A673 (cell line): ENCODE results near the gene PEPD. TPM values are rescaled to one million over a fixed set of nuclear protein-coding genes. Genes with fewer than 3 reads are reported as not detected.

ENCODE experiments used
- BruUV-seq: library from RNA; stranded (reverse); fragments of 400-500 nt; replicated peaks from 2 replicates; lab custom pipeline; 2021; lab: Mats Ljungman, UMichigan
- CTCF ChIA-PET: fragments of 300-600 bp; sonication (Branson Sonifier 250); formaldehyde crosslinking; loops from one replicate; lab custom pipeline; 2022; ENCODE audit warnings: antibody characterized with exemption; lab: Charles Lee
- POLR2A ChIA-PET: fragments of 300-600 bp; sonication (Branson Sonifier 250); formaldehyde crosslinking; loops from one replicate; lab custom pipeline; 2022; ENCODE audit warnings: antibody characterized with exemption; ENCODE audit not compliant: low non-redundant PET; lab: Charles Lee
- DNase-seq: peaks from one replicate; pipeline ENCODE4 v3.0.0-alpha.2; 2015; ENCODE audit warnings: low spot score
- H3K27ac ChIP-seq: fragments of 200-600 bp; sonication (generic); 2 replicates; pipeline ENCODE4 v1.5.1; 2016; ENCODE audit warnings: mixed run types, low read depth, mild to moderate bottlenecking, mixed read lengths, antibody characterized with exemption, low read length; ENCODE audit not compliant: poor library complexity, severe bottlenecking
- H3K27me3 ChIP-seq: fragments of 200-600 bp; sonication (generic); replicated peaks from 2 replicates; pipeline ENCODE4 v1.6.1; 2017; ENCODE audit warnings: mixed run types, low read depth, mild to moderate bottlenecking, mixed read lengths, antibody characterized with exemption, low read length; ENCODE audit not compliant: insufficient read depth, poor library complexity
- H3K36me3 ChIP-seq: fragments of 200-600 bp; sonication (generic); 2 replicates; pipeline ENCODE4 v1.6.1; 2016; ENCODE audit warnings: mixed run types, mild to moderate bottlenecking, mixed read lengths, antibody characterized with exemption, low read length; ENCODE audit not compliant: insufficient read depth, poor library complexity, severe bottlenecking
- H3K4me1 ChIP-seq: fragments of 200-600 bp; sonication (generic); 2 replicates; pipeline ENCODE4 v1.6.1; 2017; ENCODE audit warnings: mixed run types, mild to moderate bottlenecking, mixed read lengths, antibody characterized with exemption, low read length; ENCODE audit not compliant: insufficient read depth, poor library complexity, severe bottlenecking
- H3K4me3 ChIP-seq: fragments of 200-600 bp; sonication (generic); 2 replicates; pipeline ENCODE4 v1.5.1; 2016; ENCODE audit warnings: low read depth, mixed run types, mild to moderate bottlenecking, mixed read lengths, low read length; ENCODE audit not compliant: poor library complexity, severe bottlenecking
- H3K9me3 ChIP-seq: fragments of 200-600 bp; sonication (generic); 2 replicates; pipeline ENCODE4 v1.6.1; 2016; ENCODE audit warnings: mixed run types, low read depth, mild to moderate bottlenecking, mixed read lengths, antibody characterized with exemption, low read length; ENCODE audit not compliant: poor library complexity, severe bottlenecking
- EZH2 ChIP-seq: fragments of 200-600 bp; sonication (generic); IDR thresholded peaks from 2 replicates; pipeline ENCODE4 v1.6.1; 2017; ENCODE audit warnings: borderline replicate concordance, low read depth, mild to moderate bottlenecking, mixed read lengths, antibody characterized with exemption, low read length; ENCODE audit not compliant: poor library complexity, severe bottlenecking
- intact Hi-C: fragments of 100-400 bp; cut with micrococcal nuclease; formaldehyde crosslinking; loops from one replicate; pipeline ENCODE4 v1.10.0; 2022; ENCODE audit not compliant: unreplicated experiment
- total RNA-seq: library from RNA; stranded (reverse); gene quantifications from 2 replicates; pipeline ENCODE4 v1.2.3, GENCODE V29; 2021
- TF ChIP-seq, protein P1 (sequence below): fragments of 300-800, 200-600 bp; sonication (generic); conservative IDR thresholded peaks from 2 replicates; pipeline ENCODE4 v1.5.1; 2017; ENCODE audit warnings: low read depth, mild to moderate bottlenecking, antibody characterized with exemption, low read length, moderate library complexity, mixed read lengths

The PEPD gene
- total RNA-seq, 1 experiment from 2014 or later: 82.2 TPM

DNA sequence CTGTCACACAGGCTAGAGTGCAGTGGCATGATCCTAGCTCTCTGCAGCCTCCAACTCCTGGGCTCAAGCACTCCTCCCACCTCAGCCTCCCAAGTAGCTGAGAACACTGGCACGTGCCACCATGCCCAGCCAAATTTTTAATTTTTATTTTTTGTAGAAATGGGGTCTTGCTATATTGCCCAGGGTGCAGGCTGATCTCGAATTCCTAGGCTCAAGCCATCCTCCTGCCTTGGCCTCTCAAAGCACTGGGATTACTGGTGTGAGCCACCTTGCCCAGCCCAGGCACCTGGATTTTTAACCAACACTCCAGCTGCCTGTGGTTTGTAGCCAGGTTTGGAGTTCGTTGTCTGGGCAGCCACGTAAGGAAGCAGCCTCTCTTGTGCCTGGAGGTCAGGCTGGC is 9.3 kb upstream of the PEPD start:
- DNase-seq: no peak
- CTCF ChIA-PET: no interaction called here
- POLR2A ChIA-PET: no interaction called here
- Histone ChIP-seq H3K27me3 (peaks cover 35% of the 10 kb centered on the region), H3K9me3 (no peaks in the 10 kb centered on the region), H3K27ac (no peak overlapping the region), H3K4me3 (no peak overlapping the region), H3K36me3 (no peaks in the 10 kb centered on the region), H3K4me1 (no peaks in the 10 kb centered on the region)
- intact Hi-C loops: no loop called here
- no peak for TF ChIP-seq EZH2
- TF ChIP-seq, protein P1, sequence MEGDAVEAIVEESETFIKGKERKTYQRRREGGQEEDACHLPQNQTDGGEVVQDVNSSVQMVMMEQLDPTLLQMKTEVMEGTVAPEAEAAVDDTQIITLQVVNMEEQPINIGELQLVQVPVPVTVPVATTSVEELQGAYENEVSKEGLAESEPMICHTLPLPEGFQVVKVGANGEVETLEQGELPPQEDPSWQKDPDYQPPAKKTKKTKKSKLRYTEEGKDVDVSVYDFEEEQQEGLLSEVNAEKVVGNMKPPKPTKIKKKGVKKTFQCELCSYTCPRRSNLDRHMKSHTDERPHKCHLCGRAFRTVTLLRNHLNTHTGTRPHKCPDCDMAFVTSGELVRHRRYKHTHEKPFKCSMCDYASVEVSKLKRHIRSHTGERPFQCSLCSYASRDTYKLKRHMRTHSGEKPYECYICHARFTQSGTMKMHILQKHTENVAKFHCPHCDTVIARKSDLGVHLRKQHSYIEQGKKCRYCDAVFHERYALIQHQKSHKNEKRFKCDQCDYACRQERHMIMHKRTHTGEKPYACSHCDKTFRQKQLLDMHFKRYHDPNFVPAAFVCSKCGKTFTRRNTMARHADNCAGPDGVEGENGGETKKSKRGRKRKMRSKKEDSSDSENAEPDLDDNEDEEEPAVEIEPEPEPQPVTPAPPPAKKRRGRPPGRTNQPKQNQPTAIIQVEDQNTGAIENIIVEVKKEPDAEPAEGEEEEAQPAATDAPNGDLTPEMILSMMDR: no peak
- BruUV-seq: no TSS peak

DNA sequence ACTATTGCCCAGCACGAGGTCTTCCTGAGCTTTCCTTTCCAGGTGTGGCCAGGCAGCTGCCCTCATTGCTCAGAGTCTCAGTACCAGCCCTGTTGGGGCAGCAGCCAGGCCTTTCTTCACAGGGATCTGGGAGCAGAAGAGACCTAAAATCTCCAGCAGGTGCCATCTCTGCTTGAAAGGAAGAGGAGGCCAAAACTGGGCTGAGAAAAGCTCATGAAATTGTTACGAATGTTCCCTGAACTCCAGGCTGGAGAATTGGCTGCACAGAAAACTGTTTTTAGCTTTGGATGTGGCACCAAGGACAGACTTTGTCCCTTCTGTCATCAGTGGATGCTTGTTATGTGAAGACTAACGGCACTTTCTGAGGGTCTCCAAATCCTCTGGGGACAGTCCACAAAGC is 8.7 kb upstream of the PEPD start:
- no peaks in the 10 kb centered on the region for H3K4me1 ChIP-seq
- CTCF ChIA-PET: no interaction called here
- no peak for DNase-seq
- no peak overlapping the region for H3K4me3 ChIP-seq
- H3K27ac ChIP-seq: no peak overlapping the region
- BruUV-seq: no TSS peak
- intact Hi-C loops: no loop called here
- no peaks in the 10 kb centered on the region for H3K36me3 ChIP-seq
- no peak for TF ChIP-seq EZH2
- TF ChIP-seq, protein P1: no peak
- POLR2A ChIA-PET: no interaction called here
- H3K9me3 ChIP-seq: no peaks in the 10 kb centered on the region
- peaks cover 35% of the 10 kb centered on the region for H3K27me3 ChIP-seq

DNA sequence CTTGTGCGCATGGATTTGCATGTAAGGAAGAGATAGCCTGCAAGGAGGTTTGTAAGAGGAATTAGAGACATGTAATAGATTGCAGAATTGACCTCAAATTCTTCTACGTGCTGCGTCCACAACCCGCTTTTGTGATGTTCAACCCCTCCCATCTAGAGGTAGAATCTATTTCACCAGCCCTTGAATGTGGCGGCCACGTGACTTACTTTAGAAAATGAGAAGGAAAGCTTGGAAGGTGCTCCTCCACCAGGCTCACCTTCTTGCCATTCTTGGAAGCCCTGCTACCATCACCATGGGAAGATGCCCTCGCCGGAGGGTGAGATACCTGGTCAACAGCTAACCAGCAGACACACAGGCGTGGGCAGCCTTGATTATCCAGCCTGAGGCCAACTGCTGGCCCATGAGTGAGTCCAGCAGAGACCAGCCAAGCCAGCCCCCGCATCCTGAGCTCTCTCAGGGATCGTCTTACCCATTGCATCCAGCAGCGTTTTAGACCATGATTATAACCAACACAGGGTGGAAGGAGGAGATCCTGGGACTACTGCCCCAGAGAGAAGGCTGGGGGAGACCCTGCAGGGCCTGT is 7.6 kb upstream of the PEPD start:
- H3K4me1 ChIP-seq: no peaks in the 10 kb centered on the region
- no peak overlapping the region for H3K4me3 ChIP-seq
- POLR2A ChIA-PET: no interaction called here
- CTCF ChIA-PET: no interaction called here
- intact Hi-C loops: no loop called here
- TF ChIP-seq, protein P1: no peak
- TF ChIP-seq EZH2: no peak
- DNase-seq: no peak
- no peaks in the 10 kb centered on the region for H3K9me3 ChIP-seq
- no peaks in the 10 kb centered on the region for H3K36me3 ChIP-seq
- H3K27me3 ChIP-seq: peaks cover 35% of the 10 kb centered on the region
- H3K27ac ChIP-seq: no peak overlapping the region
- BruUV-seq: no TSS peak
